ENCODE measurements around the gene GRID1. TPM values are rescaled to one million over a fixed set of nuclear protein-coding genes. Genes with fewer than 3 reads are reported as not detected.

The GRID1 gene
- total RNA-seq, 4 donors from 2014 or later, result 0.03 to 2.7 (median 0.49) TPM

- no peak for DNase-seq
- Histone ChIP-seq H3K27ac (no peak overlapping the region), H3K4me3 (no peak overlapping the region), H3K27me3 (no peaks in the 10 kb centered on the region), H3K4me1 (no peaks in the 10 kb centered on the region), H3K9me3 (no peaks in the 10 kb centered on the region), H3K36me3 (no peaks in the 10 kb centered on the region)
- intact Hi-C loops (cut with DNase I), result no loop called here
- TF ChIP-seq, protein P1, sequence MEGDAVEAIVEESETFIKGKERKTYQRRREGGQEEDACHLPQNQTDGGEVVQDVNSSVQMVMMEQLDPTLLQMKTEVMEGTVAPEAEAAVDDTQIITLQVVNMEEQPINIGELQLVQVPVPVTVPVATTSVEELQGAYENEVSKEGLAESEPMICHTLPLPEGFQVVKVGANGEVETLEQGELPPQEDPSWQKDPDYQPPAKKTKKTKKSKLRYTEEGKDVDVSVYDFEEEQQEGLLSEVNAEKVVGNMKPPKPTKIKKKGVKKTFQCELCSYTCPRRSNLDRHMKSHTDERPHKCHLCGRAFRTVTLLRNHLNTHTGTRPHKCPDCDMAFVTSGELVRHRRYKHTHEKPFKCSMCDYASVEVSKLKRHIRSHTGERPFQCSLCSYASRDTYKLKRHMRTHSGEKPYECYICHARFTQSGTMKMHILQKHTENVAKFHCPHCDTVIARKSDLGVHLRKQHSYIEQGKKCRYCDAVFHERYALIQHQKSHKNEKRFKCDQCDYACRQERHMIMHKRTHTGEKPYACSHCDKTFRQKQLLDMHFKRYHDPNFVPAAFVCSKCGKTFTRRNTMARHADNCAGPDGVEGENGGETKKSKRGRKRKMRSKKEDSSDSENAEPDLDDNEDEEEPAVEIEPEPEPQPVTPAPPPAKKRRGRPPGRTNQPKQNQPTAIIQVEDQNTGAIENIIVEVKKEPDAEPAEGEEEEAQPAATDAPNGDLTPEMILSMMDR (IDR thresholded peaks at IDR 0.05), result no peak
- TF ChIP-seq POLR2A (IDR thresholded peaks at IDR 0.05), result no peak
Measured at GRCh38 chr10:86130041-86130440, 236.6 kb downstream of the GRID1 start.

- H3K36me3 ChIP-seq, result no peaks in the 10 kb centered on the region
- H3K27ac ChIP-seq, result no peak overlapping the region
- TF ChIP-seq, protein P1 (IDR thresholded peaks at IDR 0.05), result no peak
- no peak for TF ChIP-seq POLR2A (IDR thresholded peaks at IDR 0.05)
- H3K4me3 ChIP-seq, result no peak overlapping the region
- H3K4me1 ChIP-seq, result no peaks in the 10 kb centered on the region
- no peak for DNase-seq
- no peaks in the 10 kb centered on the region for H3K27me3 ChIP-seq
- H3K9me3 ChIP-seq, result no peaks in the 10 kb centered on the region
- 59 to 73% methylated on average over 4 to 5 of the region's 5 CpGs for WGBS, 2 donors
- intact Hi-C loops (cut with DNase I), result no loop called here
Measured at GRCh38 chr10:86128360-86128759, 238.2 kb downstream of the GRID1 start.

DNA sequence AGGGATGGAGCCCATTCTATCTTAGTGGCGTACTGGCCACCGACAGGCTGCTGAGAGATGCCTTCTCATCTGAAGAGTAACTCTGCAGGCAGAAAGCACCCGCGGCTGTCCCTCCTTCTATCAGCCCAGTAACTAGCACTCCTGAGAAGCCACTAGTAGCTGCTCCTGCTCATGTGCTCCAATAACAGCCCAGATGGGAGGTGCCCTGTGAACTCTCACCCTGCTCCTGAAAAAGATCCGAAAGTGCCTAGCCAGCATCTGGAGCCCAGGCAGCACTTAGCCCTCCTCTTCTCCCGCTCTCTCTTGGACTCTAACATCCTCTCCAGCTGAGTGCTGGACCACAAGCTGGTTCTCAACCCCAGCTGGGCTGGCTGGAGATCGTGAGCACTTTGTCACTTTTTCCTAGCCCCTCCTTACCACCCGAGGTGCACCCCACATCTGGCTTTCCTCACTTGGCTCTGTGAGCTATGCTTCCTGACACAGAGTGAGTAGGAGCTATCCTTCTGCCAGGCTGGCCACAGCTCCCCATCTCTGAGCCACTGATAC lies 239.2 kb downstream of the GRID1 start:
- Histone ChIP-seq H3K9me3 (no peaks in the 10 kb centered on the region), H3K36me3 (no peaks in the 10 kb centered on the region), H3K4me3 (no peak overlapping the region), H3K4me1 (no peaks in the 10 kb centered on the region), H3K27me3 (no peaks in the 10 kb centered on the region), H3K27ac (no peak overlapping the region)
- 65 to 75% methylated on average over 5 to 7 of the region's 8 CpGs for whole genome bisulfite sequencing, 2 donors
- intact Hi-C loops (cut with DNase I), result no loop called here
- TF ChIP-seq, protein P1 (IDR thresholded peaks at IDR 0.05), result no peak
- no peak for TF ChIP-seq POLR2A (IDR thresholded peaks at IDR 0.05)
- no peak for DNase-seq

DNA sequence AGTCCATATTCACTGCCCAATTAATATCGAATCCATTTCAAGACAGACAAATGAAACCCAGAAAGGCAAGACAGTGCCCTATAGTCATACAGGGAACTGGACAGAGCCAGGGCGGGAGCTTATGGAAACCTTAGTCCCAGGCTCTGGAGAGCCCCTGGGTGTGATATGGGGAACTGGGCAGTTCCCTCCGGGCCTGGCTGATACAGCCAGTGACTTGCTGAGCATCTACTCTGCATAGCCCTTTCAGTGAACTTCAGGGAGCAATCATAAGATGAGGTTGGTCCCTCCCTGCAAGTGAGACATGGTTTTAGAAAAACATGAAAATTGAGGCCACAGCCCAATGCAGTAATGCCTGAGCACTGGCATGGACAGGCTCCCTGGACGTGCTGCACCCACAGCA lies 241.9 kb downstream of the GRID1 start:
- 77 to 100% methylated on average over 1 to 3 of the region's 4 CpGs for WGBS, 2 donors

DNA sequence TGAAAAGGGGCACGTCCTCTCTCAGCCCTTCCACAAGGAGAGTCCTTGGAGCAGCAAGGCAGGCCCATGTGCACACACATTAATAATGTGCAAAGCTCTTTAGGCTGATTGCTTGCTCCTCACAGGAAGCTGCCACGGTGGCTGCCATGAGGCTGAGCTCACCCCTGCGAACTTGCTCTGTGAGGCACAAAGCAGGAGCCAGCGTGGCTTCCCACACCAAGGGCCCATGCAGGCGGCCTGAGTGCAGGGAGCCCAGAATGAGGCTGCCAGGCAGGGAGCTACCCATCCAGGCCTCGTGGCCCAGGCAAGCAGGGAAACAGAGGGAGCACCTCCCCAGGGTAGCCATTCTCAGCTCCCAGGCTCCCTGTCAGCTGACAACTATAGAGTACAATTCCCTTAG lies 242.9 kb downstream of the GRID1 start:
- Histone ChIP-seq H3K4me3 (no peak overlapping the region), H3K36me3 (no peaks in the 10 kb centered on the region), H3K4me1 (no peaks in the 10 kb centered on the region), H3K27me3 (no peaks in the 10 kb centered on the region), H3K27ac (no peak overlapping the region), H3K9me3 (no peaks in the 10 kb centered on the region)
- 58 to 67% methylated on average over 3 to 6 of the region's 6 CpGs for WGBS, 2 donors
- intact Hi-C loops (cut with DNase I), result no loop called here
- DNase-seq, result no peak
- TF ChIP-seq POLR2A (IDR thresholded peaks at IDR 0.05), result no peak
- TF ChIP-seq, protein P1 (IDR thresholded peaks at IDR 0.05), result no peak

More for the DNA sequence above, 241.9 kb downstream of the GRID1 start:
- no peak for TF ChIP-seq POLR2A (IDR thresholded peaks at IDR 0.05)
- TF ChIP-seq, protein P1 (IDR thresholded peaks at IDR 0.05), result no peak
- no peak for DNase-seq
- no peak overlapping the region for H3K4me3 ChIP-seq
- H3K36me3 ChIP-seq, result no peaks in the 10 kb centered on the region
- no peaks in the 10 kb centered on the region for H3K9me3 ChIP-seq
- H3K4me1 ChIP-seq, result no peaks in the 10 kb centered on the region
- intact Hi-C loops (cut with DNase I), result no loop called here
- H3K27ac ChIP-seq, result no peak overlapping the region
- H3K27me3 ChIP-seq, result no peaks in the 10 kb centered on the region

All from esophagus squamous epithelium (tissue), 5 donors.